WTC11 (cell line): ENCODE data around the gene WDR27. TPM values are rescaled to one million over a fixed set of nuclear protein-coding genes. Genes with fewer than 3 reads are reported as not detected.

Experiments used
- ATAC-seq: fragments of 200-7000 bp; cut with Tn5 transposase; 2 replicates; pipeline ENCODE4 v1.10.0; 2021; ENCODE audit warnings: mild to moderate bottlenecking, moderate library complexity
- CTCF ChIA-PET: fragments of 300-600 bp; sonication (Branson Sonifier 250); formaldehyde crosslinking; loops from one replicate; lab custom pipeline; 2021; ENCODE audit warnings: antibody characterized with exemption; lab: Charles Lee
- POLR2A ChIA-PET: fragments of 350-600 bp; sonication (Branson Sonifier 250); formaldehyde crosslinking; loops from one replicate; lab custom pipeline; 2021; ENCODE audit warnings: antibody characterized with exemption; lab: Charles Lee
- DNase-seq: peaks from one replicate; pipeline ENCODE4 v3.0.0; 2021; ENCODE audit warnings: low spot score
- H3K27ac Mint-ChIP-seq: 2 replicates; pipeline ENCODE4 v1.8.0; 2021; ENCODE audit warnings: mixed read lengths
- H3K27me3 Mint-ChIP-seq: 2 replicates; pipeline ENCODE4 v1.8.0; 2021; ENCODE audit warnings: low read depth, mild to moderate bottlenecking, moderate library complexity, mixed read lengths
- H3K36me3 Mint-ChIP-seq: 2 replicates; pipeline ENCODE4 v1.8.0; 2021; ENCODE audit warnings: mixed read lengths
- H3K4me1 Mint-ChIP-seq: 2 replicates; pipeline ENCODE4 v1.8.0; 2022; ENCODE audit warnings: mixed read lengths
- H3K4me3 Mint-ChIP-seq: 2 replicates; pipeline ENCODE4 v1.8.0; 2021; ENCODE audit warnings: mild to moderate bottlenecking, moderate library complexity, mixed read lengths
- H3K9me3 Mint-ChIP-seq: 2 replicates; pipeline ENCODE4 v1.8.0; 2021; ENCODE audit warnings: mixed read lengths
- CREB1 ChIP-seq: sonication (generic); formaldehyde crosslinking; IDR thresholded peaks from 2 replicates; pipeline ENCODE4 v1.8.0; 2023; ENCODE audit warnings: mild to moderate bottlenecking, missing genetic modification reagents
- EMX1 ChIP-seq: fragments of 250-450 bp; sonication (Bioruptor Pico); IDR thresholded peaks from 2 replicates; pipeline ENCODE4 v1.8.0; 2021; ENCODE audit warnings: mild to moderate bottlenecking
- GTF2I ChIP-seq: fragments of 250-450 bp; sonication (Bioruptor Pico); conservative IDR thresholded peaks from 2 replicates; pipeline ENCODE4 v1.4.0; 2021; ENCODE audit warnings: mild to moderate bottlenecking
- IRF2 ChIP-seq: sonication (generic); formaldehyde crosslinking; IDR thresholded peaks from 2 replicates; pipeline ENCODE4 v1.8.0; 2022; ENCODE audit warnings: low read depth, missing genetic modification reagents, borderline replicate concordance
- MXD4 ChIP-seq: fragments of 250-450 bp; sonication (Bioruptor Pico); IDR thresholded peaks from 2 replicates; pipeline ENCODE4 v1.8.0; 2021; ENCODE audit warnings: mild to moderate bottlenecking, moderate library complexity, borderline replicate concordance
- NFE2L1 ChIP-seq: sonication (generic); formaldehyde crosslinking; IDR thresholded peaks from 2 replicates; pipeline ENCODE4 v1.8.1; 2023; ENCODE audit warnings: missing genetic modification reagents
- SOX15 ChIP-seq: fragments of 250-450 bp; sonication (Bioruptor Pico); IDR thresholded peaks from 2 replicates; pipeline ENCODE4 v1.9.0; 2021; ENCODE audit warnings: mild to moderate bottlenecking
- TCF7 ChIP-seq: sonication (generic); formaldehyde crosslinking; IDR thresholded peaks from 2 replicates; pipeline ENCODE4 v1.8.0; 2022; ENCODE audit warnings: mild to moderate bottlenecking, low read depth, missing genetic modification reagents, moderate library complexity
- ZNF121 ChIP-seq: sonication (generic); formaldehyde crosslinking; IDR thresholded peaks from 2 replicates; pipeline ENCODE4 v1.8.0; 2023; ENCODE audit warnings: missing genetic modification reagents
- ZNF138 ChIP-seq: sonication (generic); formaldehyde crosslinking; conservative IDR thresholded peaks from 2 replicates; pipeline ENCODE4 v1.8.1; 2022; ENCODE audit warnings: mild to moderate bottlenecking, moderate library complexity, missing genetic modification reagents
- ZNF263 ChIP-seq: sonication (generic); formaldehyde crosslinking; IDR thresholded peaks from 2 replicates; pipeline ENCODE4 v1.8.1; 2022; ENCODE audit warnings: low read depth, mild to moderate bottlenecking, moderate library complexity, missing genetic modification reagents
- ZNF423 ChIP-seq: fragments of 250-450 bp; sonication (Bioruptor Pico); IDR thresholded peaks from 2 replicates; pipeline ENCODE4 v2.1.2; 2022; ENCODE audit warnings: mild to moderate bottlenecking, moderate library complexity
- total RNA-seq: library from RNA; stranded (reverse); gene quantifications from 3 replicates; pipeline ENCODE4 v1.2.3, GENCODE V29; 2021
- TF ChIP-seq, protein P1 (sequence below): fragments of 250-450 bp; sonication (Bioruptor Pico); IDR thresholded peaks from 2 replicates; pipeline ENCODE4 v1.9.0; 2021; ENCODE audit warnings: mild to moderate bottlenecking
- TF ChIP-seq, protein P2 (sequence below): sonication (generic); formaldehyde crosslinking; IDR thresholded peaks from 2 replicates; pipeline ENCODE4 v1.8.0; 2022; ENCODE audit warnings: missing genetic modification reagents
- TF ChIP-seq, protein P3 (sequence below): sonication (generic); formaldehyde crosslinking; IDR thresholded peaks from 2 replicates; pipeline ENCODE4 v1.8.0; 2022; ENCODE audit warnings: mild to moderate bottlenecking, missing genetic modification reagents
- TF ChIP-seq, protein P4 (sequence below): fragments of 250-450 bp; sonication (Bioruptor Pico); IDR thresholded peaks from 2 replicates; pipeline ENCODE4 v1.9.0; 2021; ENCODE audit warnings: mild to moderate bottlenecking, borderline replicate concordance
- TF ChIP-seq, protein P5 (sequence below): sonication (generic); formaldehyde crosslinking; conservative IDR thresholded peaks from 2 replicates; pipeline ENCODE4 v1.8.1; 2023; ENCODE audit warnings: mild to moderate bottlenecking, low read depth, missing genetic modification reagents, moderate library complexity
- TF ChIP-seq, protein P6 (sequence below): sonication (generic); formaldehyde crosslinking; IDR thresholded peaks from 2 replicates; pipeline ENCODE4 v1.8.1; 2022; ENCODE audit warnings: mild to moderate bottlenecking, missing genetic modification reagents, moderate library complexity, borderline replicate concordance
- TF ChIP-seq, protein P7 (sequence below): sonication (generic); formaldehyde crosslinking; IDR thresholded peaks from 2 replicates; pipeline ENCODE4 v1.8.0; 2022; ENCODE audit warnings: mild to moderate bottlenecking, missing genetic modification reagents

Gene WDR27
- total RNA-seq, 1 experiment from 2014 or later, result 126 TPM

DNA sequence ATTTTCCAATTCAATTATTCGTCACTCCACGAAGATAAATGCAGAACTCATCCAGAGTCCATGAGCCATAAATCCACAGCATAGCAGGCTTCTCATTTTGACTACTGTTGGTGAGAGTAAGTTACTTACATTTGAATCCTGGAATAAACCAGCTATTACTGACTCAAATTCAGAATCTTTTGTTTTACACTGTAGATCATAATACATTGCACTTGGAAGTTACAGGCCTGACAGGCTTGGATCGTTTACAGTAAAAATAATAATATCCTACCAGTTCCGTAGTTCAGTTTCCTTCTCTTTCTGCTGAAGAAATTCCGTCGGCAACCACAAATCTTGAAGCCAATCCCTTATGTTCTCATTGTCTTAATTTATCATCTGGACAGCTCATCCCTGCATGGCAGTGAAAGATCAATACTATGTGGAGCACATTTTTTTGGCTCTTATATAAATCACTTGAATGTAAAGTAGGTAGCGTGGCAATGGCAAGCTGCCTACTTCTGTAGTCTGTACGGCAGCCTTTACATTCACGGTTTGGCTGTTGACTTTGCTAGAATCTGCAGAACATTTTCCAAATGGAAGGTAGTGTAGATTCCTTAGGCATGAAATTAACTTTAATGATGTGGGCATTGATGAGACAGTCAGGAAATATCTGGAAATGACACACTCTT is 142.9 kb downstream of the WDR27 start (continued):
- no peak for TF ChIP-seq SOX15 (CRISPR knock-in tag)

DNA sequence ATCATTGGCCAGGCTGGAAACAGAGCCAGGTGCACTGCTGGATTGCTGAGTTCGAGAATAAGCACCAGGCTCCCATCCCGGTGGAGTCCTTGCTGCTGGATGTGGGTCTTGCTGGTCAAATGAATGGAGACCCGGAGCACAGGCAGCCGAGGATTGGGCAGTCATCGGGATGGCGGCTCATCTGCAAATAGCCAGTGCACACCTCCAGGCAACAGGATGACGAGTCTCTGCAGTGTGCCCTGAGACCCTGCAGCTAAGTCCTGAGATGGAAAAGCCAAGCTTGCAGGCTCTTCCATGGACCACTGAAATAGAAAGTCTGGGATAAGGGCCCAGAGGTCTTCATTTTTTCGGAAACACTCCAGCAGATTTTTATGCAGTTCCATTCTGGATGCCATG is 143.5 kb downstream of the WDR27 start:
- TF ChIP-seq IRF2 (CRISPR knock-in tag), result no peak
- TF ChIP-seq, protein P1, sequence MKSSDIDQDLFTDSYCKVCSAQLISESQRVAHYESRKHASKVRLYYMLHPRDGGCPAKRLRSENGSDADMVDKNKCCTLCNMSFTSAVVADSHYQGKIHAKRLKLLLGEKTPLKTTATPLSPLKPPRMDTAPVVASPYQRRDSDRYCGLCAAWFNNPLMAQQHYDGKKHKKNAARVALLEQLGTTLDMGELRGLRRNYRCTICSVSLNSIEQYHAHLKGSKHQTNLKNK (CRISPR knock-in tag), result no peak
- no peak for TF ChIP-seq ZNF263 (CRISPR knock-in tag)
- TF ChIP-seq, protein P2, sequence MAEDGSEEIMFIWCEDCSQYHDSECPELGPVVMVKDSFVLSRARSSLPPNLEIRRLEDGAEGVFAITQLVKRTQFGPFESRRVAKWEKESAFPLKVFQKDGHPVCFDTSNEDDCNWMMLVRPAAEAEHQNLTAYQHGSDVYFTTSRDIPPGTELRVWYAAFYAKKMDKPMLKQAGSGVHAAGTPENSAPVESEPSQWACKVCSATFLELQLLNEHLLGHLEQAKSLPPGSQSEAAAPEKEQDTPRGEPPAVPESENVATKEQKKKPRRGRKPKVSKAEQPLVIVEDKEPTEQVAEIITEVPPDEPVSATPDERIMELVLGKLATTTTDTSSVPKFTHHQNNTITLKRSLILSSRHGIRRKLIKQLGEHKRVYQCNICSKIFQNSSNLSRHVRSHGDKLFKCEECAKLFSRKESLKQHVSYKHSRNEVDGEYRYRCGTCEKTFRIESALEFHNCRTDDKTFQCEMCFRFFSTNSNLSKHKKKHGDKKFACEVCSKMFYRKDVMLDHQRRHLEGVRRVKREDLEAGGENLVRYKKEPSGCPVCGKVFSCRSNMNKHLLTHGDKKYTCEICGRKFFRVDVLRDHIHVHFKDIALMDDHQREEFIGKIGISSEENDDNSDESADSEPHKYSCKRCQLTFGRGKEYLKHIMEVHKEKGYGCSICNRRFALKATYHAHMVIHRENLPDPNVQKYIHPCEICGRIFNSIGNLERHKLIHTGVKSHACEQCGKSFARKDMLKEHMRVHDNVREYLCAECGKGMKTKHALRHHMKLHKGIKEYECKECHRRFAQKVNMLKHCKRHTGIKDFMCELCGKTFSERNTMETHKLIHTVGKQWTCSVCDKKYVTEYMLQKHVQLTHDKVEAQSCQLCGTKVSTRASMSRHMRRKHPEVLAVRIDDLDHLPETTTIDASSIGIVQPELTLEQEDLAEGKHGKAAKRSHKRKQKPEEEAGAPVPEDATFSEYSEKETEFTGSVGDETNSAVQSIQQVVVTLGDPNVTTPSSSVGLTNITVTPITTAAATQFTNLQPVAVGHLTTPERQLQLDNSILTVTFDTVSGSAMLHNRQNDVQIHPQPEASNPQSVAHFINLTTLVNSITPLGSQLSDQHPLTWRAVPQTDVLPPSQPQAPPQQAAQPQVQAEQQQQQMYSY (CRISPR knock-in tag), result no peak
- no peak for TF ChIP-seq ZNF121 (CRISPR knock-in tag)
- TF ChIP-seq NFE2L1 (CRISPR knock-in tag), result no peak
- TF ChIP-seq GTF2I (CRISPR knock-in tag), result no peak
- TF ChIP-seq, protein P3, sequence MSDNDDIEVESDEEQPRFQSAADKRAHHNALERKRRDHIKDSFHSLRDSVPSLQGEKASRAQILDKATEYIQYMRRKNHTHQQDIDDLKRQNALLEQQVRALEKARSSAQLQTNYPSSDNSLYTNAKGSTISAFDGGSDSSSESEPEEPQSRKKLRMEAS (CRISPR knock-in tag), result no peak
- TF ChIP-seq ZNF423 (CRISPR knock-in tag), result no peak
- no peak for TF ChIP-seq TCF7 (CRISPR knock-in tag)
- TF ChIP-seq, protein P4, sequence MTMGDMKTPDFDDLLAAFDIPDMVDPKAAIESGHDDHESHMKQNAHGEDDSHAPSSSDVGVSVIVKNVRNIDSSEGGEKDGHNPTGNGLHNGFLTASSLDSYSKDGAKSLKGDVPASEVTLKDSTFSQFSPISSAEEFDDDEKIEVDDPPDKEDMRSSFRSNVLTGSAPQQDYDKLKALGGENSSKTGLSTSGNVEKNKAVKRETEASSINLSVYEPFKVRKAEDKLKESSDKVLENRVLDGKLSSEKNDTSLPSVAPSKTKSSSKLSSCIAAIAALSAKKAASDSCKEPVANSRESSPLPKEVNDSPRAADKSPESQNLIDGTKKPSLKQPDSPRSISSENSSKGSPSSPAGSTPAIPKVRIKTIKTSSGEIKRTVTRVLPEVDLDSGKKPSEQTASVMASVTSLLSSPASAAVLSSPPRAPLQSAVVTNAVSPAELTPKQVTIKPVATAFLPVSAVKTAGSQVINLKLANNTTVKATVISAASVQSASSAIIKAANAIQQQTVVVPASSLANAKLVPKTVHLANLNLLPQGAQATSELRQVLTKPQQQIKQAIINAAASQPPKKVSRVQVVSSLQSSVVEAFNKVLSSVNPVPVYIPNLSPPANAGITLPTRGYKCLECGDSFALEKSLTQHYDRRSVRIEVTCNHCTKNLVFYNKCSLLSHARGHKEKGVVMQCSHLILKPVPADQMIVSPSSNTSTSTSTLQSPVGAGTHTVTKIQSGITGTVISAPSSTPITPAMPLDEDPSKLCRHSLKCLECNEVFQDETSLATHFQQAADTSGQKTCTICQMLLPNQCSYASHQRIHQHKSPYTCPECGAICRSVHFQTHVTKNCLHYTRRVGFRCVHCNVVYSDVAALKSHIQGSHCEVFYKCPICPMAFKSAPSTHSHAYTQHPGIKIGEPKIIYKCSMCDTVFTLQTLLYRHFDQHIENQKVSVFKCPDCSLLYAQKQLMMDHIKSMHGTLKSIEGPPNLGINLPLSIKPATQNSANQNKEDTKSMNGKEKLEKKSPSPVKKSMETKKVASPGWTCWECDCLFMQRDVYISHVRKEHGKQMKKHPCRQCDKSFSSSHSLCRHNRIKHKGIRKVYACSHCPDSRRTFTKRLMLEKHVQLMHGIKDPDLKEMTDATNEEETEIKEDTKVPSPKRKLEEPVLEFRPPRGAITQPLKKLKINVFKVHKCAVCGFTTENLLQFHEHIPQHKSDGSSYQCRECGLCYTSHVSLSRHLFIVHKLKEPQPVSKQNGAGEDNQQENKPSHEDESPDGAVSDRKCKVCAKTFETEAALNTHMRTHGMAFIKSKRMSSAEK (CRISPR knock-in tag), result no peak
- no peaks in the 10 kb centered on the region for H3K27me3 Mint-ChIP-seq

DNA sequence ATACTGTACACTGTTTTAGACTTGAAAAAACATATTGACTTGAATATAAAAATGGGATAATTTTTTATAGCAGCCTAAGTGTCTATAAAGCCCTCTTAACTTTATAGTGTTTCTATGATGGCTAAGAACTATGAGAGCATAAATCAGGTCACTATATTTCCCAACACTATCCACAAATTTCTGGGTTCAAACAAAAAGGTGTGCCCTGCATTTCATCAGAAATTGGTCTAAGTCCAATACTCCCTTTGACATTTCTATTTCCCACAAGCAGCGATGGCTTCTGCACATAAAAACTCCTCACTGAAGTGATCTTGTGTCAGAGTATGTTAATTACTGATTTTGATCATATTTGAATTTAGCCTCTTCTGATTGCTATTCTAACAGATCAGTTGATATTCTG is 143.9 kb downstream of the WDR27 start:
- DNase-seq (no peak), ATAC-seq (no peak)
- no peak overlapping the region for H3K4me3 Mint-ChIP-seq
- H3K9me3 Mint-ChIP-seq, result peaks cover 12% of the 10 kb centered on the region
- POLR2A ChIA-PET, result no interaction called here
- H3K4me1 Mint-ChIP-seq, result peaks cover 12% of the 10 kb centered on the region
- no peak overlapping the region for H3K27ac Mint-ChIP-seq
- peaks cover 17% of the 10 kb centered on the region for H3K36me3 Mint-ChIP-seq
- CTCF ChIA-PET, result no interaction called here
- no peaks in the 10 kb centered on the region for H3K27me3 Mint-ChIP-seq
- TF ChIP-seq, protein P5, sequence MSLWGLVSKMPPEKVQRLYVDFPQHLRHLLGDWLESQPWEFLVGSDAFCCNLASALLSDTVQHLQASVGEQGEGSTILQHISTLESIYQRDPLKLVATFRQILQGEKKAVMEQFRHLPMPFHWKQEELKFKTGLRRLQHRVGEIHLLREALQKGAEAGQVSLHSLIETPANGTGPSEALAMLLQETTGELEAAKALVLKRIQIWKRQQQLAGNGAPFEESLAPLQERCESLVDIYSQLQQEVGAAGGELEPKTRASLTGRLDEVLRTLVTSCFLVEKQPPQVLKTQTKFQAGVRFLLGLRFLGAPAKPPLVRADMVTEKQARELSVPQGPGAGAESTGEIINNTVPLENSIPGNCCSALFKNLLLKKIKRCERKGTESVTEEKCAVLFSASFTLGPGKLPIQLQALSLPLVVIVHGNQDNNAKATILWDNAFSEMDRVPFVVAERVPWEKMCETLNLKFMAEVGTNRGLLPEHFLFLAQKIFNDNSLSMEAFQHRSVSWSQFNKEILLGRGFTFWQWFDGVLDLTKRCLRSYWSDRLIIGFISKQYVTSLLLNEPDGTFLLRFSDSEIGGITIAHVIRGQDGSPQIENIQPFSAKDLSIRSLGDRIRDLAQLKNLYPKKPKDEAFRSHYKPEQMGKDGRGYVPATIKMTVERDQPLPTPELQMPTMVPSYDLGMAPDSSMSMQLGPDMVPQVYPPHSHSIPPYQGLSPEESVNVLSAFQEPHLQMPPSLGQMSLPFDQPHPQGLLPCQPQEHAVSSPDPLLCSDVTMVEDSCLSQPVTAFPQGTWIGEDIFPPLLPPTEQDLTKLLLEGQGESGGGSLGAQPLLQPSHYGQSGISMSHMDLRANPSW (CRISPR knock-in tag), result no peak
- TF ChIP-seq ZNF121 (CRISPR knock-in tag) (no peak), ZNF138 (CRISPR knock-in tag) (no peak), CREB1 (CRISPR knock-in tag) (no peak), MXD4 (no peak), EMX1 (CRISPR knock-in tag) (no peak), ZNF423 (CRISPR knock-in tag) (no peak)
- TF ChIP-seq, protein P6, sequence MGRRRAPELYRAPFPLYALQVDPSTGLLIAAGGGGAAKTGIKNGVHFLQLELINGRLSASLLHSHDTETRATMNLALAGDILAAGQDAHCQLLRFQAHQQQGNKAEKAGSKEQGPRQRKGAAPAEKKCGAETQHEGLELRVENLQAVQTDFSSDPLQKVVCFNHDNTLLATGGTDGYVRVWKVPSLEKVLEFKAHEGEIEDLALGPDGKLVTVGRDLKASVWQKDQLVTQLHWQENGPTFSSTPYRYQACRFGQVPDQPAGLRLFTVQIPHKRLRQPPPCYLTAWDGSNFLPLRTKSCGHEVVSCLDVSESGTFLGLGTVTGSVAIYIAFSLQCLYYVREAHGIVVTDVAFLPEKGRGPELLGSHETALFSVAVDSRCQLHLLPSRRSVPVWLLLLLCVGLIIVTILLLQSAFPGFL (CRISPR knock-in tag), result no peak
- TF ChIP-seq, protein P7, sequence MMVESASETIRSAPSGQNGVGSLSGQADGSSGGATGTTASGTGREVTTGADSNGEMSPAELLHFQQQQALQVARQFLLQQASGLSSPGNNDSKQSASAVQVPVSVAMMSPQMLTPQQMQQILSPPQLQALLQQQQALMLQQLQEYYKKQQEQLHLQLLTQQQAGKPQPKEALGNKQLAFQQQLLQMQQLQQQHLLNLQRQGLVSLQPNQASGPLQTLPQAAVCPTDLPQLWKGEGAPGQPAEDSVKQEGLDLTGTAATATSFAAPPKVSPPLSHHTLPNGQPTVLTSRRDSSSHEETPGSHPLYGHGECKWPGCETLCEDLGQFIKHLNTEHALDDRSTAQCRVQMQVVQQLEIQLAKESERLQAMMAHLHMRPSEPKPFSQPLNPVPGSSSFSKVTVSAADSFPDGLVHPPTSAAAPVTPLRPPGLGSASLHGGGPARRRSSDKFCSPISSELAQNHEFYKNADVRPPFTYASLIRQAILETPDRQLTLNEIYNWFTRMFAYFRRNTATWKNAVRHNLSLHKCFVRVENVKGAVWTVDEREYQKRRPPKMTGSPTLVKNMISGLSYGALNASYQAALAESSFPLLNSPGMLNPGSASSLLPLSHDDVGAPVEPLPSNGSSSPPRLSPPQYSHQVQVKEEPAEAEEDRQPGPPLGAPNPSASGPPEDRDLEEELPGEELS (CRISPR knock-in tag), result no peak

More for the DNA sequence above, 143.5 kb downstream of the WDR27 start:
- ChIA-PET POLR2A (no interaction called here), CTCF (no interaction called here)
- DNase-seq, result no peak
- Mint-ChIP-seq H3K4me1 (peaks cover 12% of the 10 kb centered on the region), H3K9me3 (peaks cover 12% of the 10 kb centered on the region), H3K27ac (no peak overlapping the region), H3K4me3 (no peak overlapping the region), H3K36me3 (peaks cover 17% of the 10 kb centered on the region)
- no peak for ATAC-seq
